ENCODE data around the gene CRYL1. TPM values are rescaled to one million over a fixed set of nuclear protein-coding genes. Genes with fewer than 3 reads are reported as not detected.

The CRYL1 gene
- polyA plus RNA-seq, 1 of the 3 experiments (the other 2 are of a cell fraction): 34.8 TPM

GRCh38 chr13:20448470-20448869 lies 77.2 kb downstream of the CRYL1 start:
- Histone ChIP-seq H3K9ac (no peak overlapping the region), H3K9me2 (no peaks in the 10 kb centered on the region), H3K27ac (ENCODE audit: low read depth in 2 of 2, low read length in 1 of 2) (no peak overlapping the region), H3K4me1 (ENCODE audit: control insufficient read depth in 1 of 2, insufficient read depth in 2 of 2, low read depth in 1 of 2, low read length in 1 of 2) (no peaks in the 10 kb centered on the region), H3K79me2 (ENCODE audit: insufficient read depth) (no peaks in the 10 kb centered on the region), H4K20me1 (ENCODE audit: insufficient read depth) (no peaks in the 10 kb centered on the region), H3K4me3 (ENCODE audit: low read depth in 2 of 2, low read length in 1 of 2) (no peak overlapping the region), H2AFZ (ENCODE audit: low read depth) (no peak overlapping the region), H3K27me3 (ENCODE audit: insufficient read depth) (no peaks in the 10 kb centered on the region), H3K36me3 (replicated peaks in 1 of 2; ENCODE audit: control insufficient read depth in 1 of 2, insufficient read depth in 2 of 2, low read length in 1 of 2) (peaks cover 0 to 6% of the 10 kb centered on the region in 2 experiments), H3F3A (replicated peaks; ENCODE audit: insufficient read depth) (no peaks in the 10 kb centered on the region), H3K9me3 (peaks cover 10% of the 10 kb centered on the region), H3K4me2 (no peak overlapping the region)
- TF ChIP-seq YY1 (IDR thresholded peaks at IDR 0.05; ENCODE audit: low read depth): no peak
- TF ChIP-seq TEAD4 (IDR thresholded peaks at IDR 0.05; ENCODE audit: borderline replicate concordance, insufficient read depth): no peak
- TF ChIP-seq USF1 (IDR thresholded peaks at IDR 0.05; ENCODE audit: borderline replicate concordance, low read depth): no peak
- TF ChIP-seq JUND (IDR thresholded peaks at IDR 0.05): no peak
- TF ChIP-seq MXI1 (IDR thresholded peaks at IDR 0.05; ENCODE audit: low read depth, low read length): no peak
- no peak for TF ChIP-seq POLR2AphosphoS5 (IDR thresholded peaks at IDR 0.05; ENCODE audit: low read depth, low read length)
- TF ChIP-seq MEF2A (IDR thresholded peaks at IDR 0.05; ENCODE audit: borderline replicate concordance, low read depth): no peak
- TF ChIP-seq NFIC (IDR thresholded peaks at IDR 0.05; ENCODE audit: borderline replicate concordance): no peak
- no peak for TF ChIP-seq REST (IDR thresholded peaks at IDR 0.05; ENCODE audit: low read depth, low read length)
- TF ChIP-seq RFX5 (IDR thresholded peaks at IDR 0.05; ENCODE audit: low read length): no peak
- TF ChIP-seq ZBTB33 (IDR thresholded peaks at IDR 0.05; ENCODE audit: borderline replicate concordance, low read depth): no peak
- no peak for TF ChIP-seq MAX (IDR thresholded peaks at IDR 0.05; ENCODE audit: low read depth)
- TF ChIP-seq FOSL2 (IDR thresholded peaks at IDR 0.05; ENCODE audit: borderline replicate concordance, low read depth): no peak
- no peak for TF ChIP-seq USF2 (IDR thresholded peaks at IDR 0.05; ENCODE audit: borderline replicate concordance, low read depth, low read length)
- TF ChIP-seq SIN3A (IDR thresholded peaks at IDR 0.05; ENCODE audit: borderline replicate concordance, low read depth, low read length): no peak
- no peak for TF ChIP-seq TAF1 (IDR thresholded peaks at IDR 0.05; ENCODE audit: borderline replicate concordance, low read depth, low read length)
- no peak for TF ChIP-seq CHD2 (IDR thresholded peaks at IDR 0.05; ENCODE audit: low read length, partially characterized antibody)
- no peak for TF ChIP-seq CTCF (IDR thresholded peaks at IDR 0.05)
- DNase-seq: no peak
- ChIA-PET POLR2A (no interaction called here), CTCF (interaction anchor here (1.1 kb wide), 1 partner anchor 238 kb away, joined by 3 read pairs; no protein-coding TSS in a partner anchor)
- 13% methylated on average over 1 of the region's 1 CpG for WGBS (ENCODE audit: low lambda C conversion rate)

Measured in SK-N-SH (cell line).